HepG2 (cell line): ENCODE results near the gene ZNF211. TPM values are rescaled to one million over a fixed set of nuclear protein-coding genes. Genes with fewer than 3 reads are reported as not detected.
A peak's percentile ranks its signal among the peaks of the same experiment; 100 is the strongest.

Source experiments
- ATF7-NPFF ChIP-seq: sonication (generic); formaldehyde crosslinking; IDR thresholded peaks from 2 replicates; pipeline ENCODE4 v1.8.1; 2023; ENCODE audit warnings: mild to moderate bottlenecking, low read depth, missing genetic modification reagents, moderate library complexity
- HOXA3 ChIP-seq: sonication (generic); formaldehyde crosslinking; IDR thresholded peaks from 2 replicates; pipeline ENCODE4 v1.5.0; 2020; ENCODE audit warnings: missing genetic modification reagents
- MAZ ChIP-seq, 2 experiments: sonication (generic) in 1 of 2; formaldehyde crosslinking in 1 of 2; IDR thresholded peaks; 2 replicates each; pipeline versions ENCODE4 v1.5.0 to v1.6.1; 2012 to 2020; ENCODE audit warnings: low read depth in 2 of 2, mild to moderate bottlenecking in 2 of 2, borderline replicate concordance in 1 of 2, improper control_type of control experiment in 1 of 2, low read length in 1 of 2, missing genetic modification reagents in 1 of 2, moderate library complexity in 1 of 2
- NCOA5 ChIP-seq: sonication (generic); formaldehyde crosslinking; IDR thresholded peaks from 2 replicates; pipeline ENCODE4 v1.4.0; 2020; ENCODE audit warnings: missing genetic modification reagents
- TARDBP ChIP-seq: sonication (generic); formaldehyde crosslinking; IDR thresholded peaks from 2 replicates; pipeline ENCODE4 v1.8.0; 2022; ENCODE audit warnings: mild to moderate bottlenecking, missing genetic modification reagents
- TFE3 ChIP-seq: IDR thresholded peaks from 2 replicates; pipeline ENCODE4 v1.6.1; 2016
- ZBTB37 ChIP-seq: sonication (generic); formaldehyde crosslinking; IDR thresholded peaks from 2 replicates; pipeline ENCODE4 v1.4.0; 2020; ENCODE audit warnings: mild to moderate bottlenecking, missing genetic modification reagents
- ZBTB49 ChIP-seq: sonication (generic); formaldehyde crosslinking; IDR thresholded peaks from 2 replicates; pipeline ENCODE4 v1.4.0; 2020; ENCODE audit warnings: missing genetic modification reagents, borderline replicate concordance
- ZMYM3 ChIP-seq: sonication (generic); formaldehyde crosslinking; IDR thresholded peaks from 2 replicates; pipeline ENCODE4 v1.5.1; 2020; ENCODE audit warnings: mild to moderate bottlenecking, missing genetic modification reagents
- ZNF160 ChIP-seq: sonication (generic); formaldehyde crosslinking; IDR thresholded peaks from 2 replicates; pipeline ENCODE4 v1.8.0; 2022; ENCODE audit warnings: mild to moderate bottlenecking, inconsistent platforms, missing genetic modification reagents
- ZNF292 ChIP-seq: sonication (generic); formaldehyde crosslinking; IDR thresholded peaks from 2 replicates; pipeline ENCODE4 v1.8.1; 2022; ENCODE audit warnings: mild to moderate bottlenecking, low read depth, missing genetic modification reagents, borderline replicate concordance
- ZNF33B ChIP-seq: sonication (generic); formaldehyde crosslinking; IDR thresholded peaks from 2 replicates; pipeline ENCODE4 v1.5.1; 2020; ENCODE audit warnings: mild to moderate bottlenecking, missing genetic modification reagents
- ZNF503 ChIP-seq: sonication (generic); formaldehyde crosslinking; IDR thresholded peaks from 2 replicates; pipeline ENCODE4 v1.4.0; 2020; ENCODE audit warnings: missing genetic modification reagents
- ZNF768 ChIP-seq: sonication (generic); formaldehyde crosslinking; IDR thresholded peaks from 2 replicates; pipeline ENCODE4 v1.4.0; 2020; ENCODE audit warnings: missing genetic modification reagents
- ZNF788 ChIP-seq: sonication (generic); formaldehyde crosslinking; IDR thresholded peaks from 2 replicates; pipeline ENCODE4 v1.5.0; 2020; ENCODE audit warnings: mild to moderate bottlenecking, missing genetic modification reagents, borderline replicate concordance
- ZNF879 ChIP-seq: sonication (generic); formaldehyde crosslinking; IDR thresholded peaks from 2 replicates; pipeline ENCODE4 v1.8.1; 2023; ENCODE audit warnings: missing genetic modification reagents
- ZUFSP ChIP-seq: sonication (generic); formaldehyde crosslinking; IDR thresholded peaks from 2 replicates; pipeline ENCODE4 v1.9.0; 2021; ENCODE audit warnings: missing genetic modification reagents, mild to moderate bottlenecking, borderline replicate concordance
- polyA plus RNA-seq, 8 experiments: library from polyadenylated mRNA; depleted of rRNA in 3 of 8; stranded (reverse) in 7 of 8; unstranded in 1 of 8; fragments of >200 nt; fragmentation: Illumina TruSeq in 4 of 8; extraction: Trizol in 4 of 8; gene quantifications; 2 replicates each; pipeline versions ENCODE4 v1.2.1 to v1.2.3, GENCODE V29; 2011 to 2016; ENCODE audit warnings: low read depth in 4 of 8, missing spikeins in 1 of 8, mixed read lengths in 1 of 8; ENCODE audit not compliant: insufficient read depth in 1 of 8
- total RNA-seq, 5 experiments: library from RNA; depleted of rRNA; stranded (reverse); fragments of >200 nt; fragmentation: Illumina TruSeq; extraction: Trizol; gene quantifications; 2 replicates each; pipeline ENCODE4 v1.2.3, GENCODE V29; 2016; ENCODE audit warnings: low read depth in 1 of 5

ZNF211 gene
- total and polyA plus RNA-seq, 2 of the 13 experiments (the other 11 are each of a cell fraction or from before 2014, with no cell fraction given), result 9.9 to 11.2 TPM

GRCh38 chr19:57613941-57614743 lies 18.8 kb upstream of the ZNF211 start, which contains the start of gene ZNF134 (continued):
- 0 out of 2 replicates have a peak, but pooled peaks have one; percentile 21 for TF ChIP-seq TFE3 (CRISPR knock-in tag)
- no peak for TF ChIP-seq ZNF879 (CRISPR knock-in tag)
- no peak; the same call in 1 of the 2 replicates for TF ChIP-seq ZNF503 (CRISPR knock-in tag)
- peak; percentile 80 for TF ChIP-seq ATF7-NPFF (CRISPR knock-in tag)
- peak; percentile 60; the same call in 1 of the 2 replicates for TF ChIP-seq ZNF788 (CRISPR knock-in tag)
- no peak for TF ChIP-seq ZNF292 (CRISPR knock-in tag)
- TF ChIP-seq ZBTB37 (CRISPR knock-in tag), result no peak
- TF ChIP-seq ZNF768, result peak; percentile 54; the same call in 1 of the 2 replicates
- TF ChIP-seq HOXA3 (CRISPR knock-in tag), result peak; percentile 89
- TF ChIP-seq ZNF33B (CRISPR knock-in tag), result no peak
- TF ChIP-seq NCOA5 (CRISPR knock-in tag), result no peak
- TF ChIP-seq ZUFSP (CRISPR knock-in tag), result no peak
- no peak for TF ChIP-seq ZMYM3 (CRISPR knock-in tag)
- TF ChIP-seq ZBTB49 (CRISPR knock-in tag), result no peak
- TF ChIP-seq TARDBP, result no peak; the same call in 1 of the 2 replicates
- TF ChIP-seq MAZ (IDR thresholded peaks at IDR 0.05; ENCODE audit: borderline replicate concordance, low read depth, low read length), result no peak
- peak; percentile 84 for TF ChIP-seq MAZ (CRISPR knock-in tag; IDR thresholded peaks at IDR 0.05; ENCODE audit: low read depth)
- TF ChIP-seq ZNF160 (CRISPR knock-in tag), result peak; percentile 60; the same call in 1 of the 2 replicates
